GM13976 (cell line): ENCODE measurements around the gene MRPL40.

Experiments
- DNase-seq: peaks from one replicate; pipeline ENCODE4 v3.0.0; 2012; ENCODE audit warnings: low spot score
- CTCF ChIP-seq: IDR thresholded peaks from 2 replicates; pipeline ENCODE4 v1.5.1; 2012; ENCODE audit warnings: borderline replicate concordance, mild to moderate bottlenecking; ENCODE audit not compliant: insufficient read depth; ENCODE audit errors: extremely low read depth, missing control alignments, control extremely low read depth
- in situ Hi-C: fragments of 300-500 bp; cut with MboI; formaldehyde crosslinking; loops from one replicate; pipeline ENCODE4 v1.12.0; 2022; ENCODE audit warnings: low sequenced_read_pairs, mixed read lengths, inconsistent platforms; ENCODE audit not compliant: unreplicated experiment

The MRPL40 gene

GRCh38 chr22:19478901-19479354, 46.6 kb downstream of the MRPL40 start, which contains the start of gene UFD1:
TSS of gene UFD1 (minus strand) at chr22:19479193. CDS start at chr22:19479085, 108 bp downstream.
- in situ Hi-C loops: loop anchor here (10.0 kb wide), 1 partner anchor 294 kb away; no protein-coding TSS in a partner anchor
- no peak for TF ChIP-seq CTCF

GRCh38 chr22:19479355-19480172, 47.2 kb downstream of the MRPL40 start, which contains the start of gene CDC45:
TSS of gene CDC45 (plus strand) at chr22:19479920. CDS start at chr22:19479969, 49 bp downstream.
- peak; percentile 97 for DNase-seq
- in situ Hi-C loops: loop anchor here (10.0 kb wide), 1 partner anchor 295 kb away; no protein-coding TSS in a partner anchor
- TF ChIP-seq CTCF: no peak

More at GRCh38 chr22:19478901-19479354, 46.6 kb downstream of the MRPL40 start, which contains the start of gene UFD1:
- peak; percentile 87 for DNase-seq

- DNase-seq: no peak
- in situ Hi-C loops: no loop called here
These were observed 47.8 kb downstream of the MRPL40 start for GRCh38 chr22:19480173-19480568.

GRCh38 chr22:19480789-19481188, 48.4 kb downstream of the MRPL40 start:
- TF ChIP-seq CTCF: no peak
- in situ Hi-C loops: no loop called here
- no peak for DNase-seq

More at GRCh38 chr22:19480173-19480568, 47.8 kb downstream of the MRPL40 start:
- no peak for TF ChIP-seq CTCF

GRCh38 chr22:19482297-19482696, 50.0 kb downstream of the MRPL40 start:
- no peak for DNase-seq
- TF ChIP-seq CTCF: no peak
- in situ Hi-C loops: no loop called here

GRCh38 chr22:19483481-19484244, 51.3 kb downstream of the MRPL40 start:
- in situ Hi-C loops: no loop called here
- TF ChIP-seq CTCF: no peak
- DNase-seq: no peak
